GM12878 (cell line): ENCODE measurements around the gene MMP14. TPM values are rescaled to one million over a fixed set of nuclear protein-coding genes. Genes with fewer than 3 reads are reported as not detected.

Source experiments
- ASH2L ChIP-seq: fragments of 300-600, 200-600 bp; sonication (generic); IDR thresholded peaks from 2 replicates; pipeline ENCODE4 v1.6.1; 2017; ENCODE audit warnings: low read depth, mild to moderate bottlenecking, borderline replicate concordance
- CEBPB ChIP-seq, 2 experiments: fragments of 150-350 bp in 1 of 2; IDR thresholded peaks; 2 replicates each; pipeline ENCODE4 v1.6.1; 2012 to 2014; ENCODE audit warnings: low read depth in 2 of 2, low read length in 2 of 2, borderline replicate concordance in 1 of 2, inconsistent platforms in 1 of 2
- CTCF ChIP-seq, 3 experiments: IDR thresholded peaks in 2 of 3; conservative IDR thresholded peaks in 1 of 3; 2 replicates each; pipeline ENCODE4 v1.5.1; 2011; ENCODE audit warnings: low read depth in 3 of 3, low read length in 3 of 3, mild to moderate bottlenecking in 3 of 3, control low read depth in 2 of 3, moderate library complexity in 2 of 3, inconsistent platforms in 1 of 3, mixed read lengths in 1 of 3; ENCODE audit not compliant: control insufficient read depth in 2 of 3, insufficient read depth in 1 of 3; ENCODE audit errors: extremely low read depth in 1 of 3
- KAT2A ChIP-seq: conservative IDR thresholded peaks from 2 replicates; pipeline ENCODE4 v1.6.1; 2011; ENCODE audit warnings: low read depth, low read length; ENCODE audit not compliant: control insufficient read depth
- NR2F1 ChIP-seq: fragments of 450-650 bp; conservative IDR thresholded peaks from 2 replicates; pipeline ENCODE4 v1.6.1; 2017; ENCODE audit warnings: mild to moderate bottlenecking
- USF2 ChIP-seq: IDR thresholded peaks from 2 replicates; pipeline ENCODE4 v1.6.1; 2011; ENCODE audit warnings: low read depth, low read length, improper control_type of control experiment, borderline replicate concordance
- ZBTB11 ChIP-seq: fragments of 450-650 bp; formaldehyde crosslinking; IDR thresholded peaks from 2 replicates; pipeline ENCODE4 v1.5.0; 2022; ENCODE audit warnings: mild to moderate bottlenecking, missing genetic modification characterization
- ZNF217 ChIP-seq: fragments of 450-650 bp; IDR thresholded peaks from 2 replicates; pipeline ENCODE4 v1.6.1; 2017; ENCODE audit warnings: antibody characterized with exemption, mild to moderate bottlenecking
- ZNF274 ChIP-seq: IDR thresholded peaks from one replicate; pipeline ENCODE4 v1.8.0; 2011; ENCODE audit not compliant: insufficient read length, insufficient read depth
- polyA plus RNA-seq, 11 experiments: library from polyadenylated mRNA; depleted of rRNA in 4 of 11; unstranded in 6 of 11; stranded (reverse) in 5 of 11; fragments of >200 nt; fragmentation: Nextera tagmentation in 4 of 11; fragmentation: Illumina TruSeq in 1 of 11; extraction: Ambion mirVana in 4 of 11; extraction: Trizol in 1 of 11; gene quantifications; 1 replicate in 1 of 11; 2 replicates in 10 of 11; pipeline versions ENCODE4 v1.2.1 to v1.2.3, GENCODE V29; 2011 to 2016; ENCODE audit warnings: inconsistent platforms in 2 of 11, missing spikeins in 2 of 11, low read depth in 1 of 11
- total RNA-seq, 4 experiments: library from RNA; depleted of rRNA in 3 of 4; stranded (reverse); fragments of >200 nt in 3 of 4; fragmentation: Illumina TruSeq in 1 of 4; extraction: Trizol in 1 of 4; gene quantifications; 2 replicates each; pipeline versions ENCODE4 v1.2.1 to v1.2.3, GENCODE V29; 2013 to 2021
- TF ChIP-seq, protein P1 (sequence below): IDR thresholded peaks from 2 replicates; pipeline ENCODE4 v1.6.1; 2011; ENCODE audit warnings: borderline replicate concordance, low read depth, mild to moderate bottlenecking, moderate library complexity, mixed read lengths, low read length; ENCODE audit not compliant: insufficient read depth; ENCODE audit errors: extremely low read length
- TF ChIP-seq, protein P2 (sequence below): IDR thresholded peaks from 2 replicates; pipeline ENCODE4 v1.6.1; 2012; ENCODE audit warnings: low read length, inconsistent platforms
- TF ChIP-seq, protein P3 (sequence below): IDR thresholded peaks from 2 replicates; pipeline ENCODE4 v1.6.1; 2011; ENCODE audit warnings: mild to moderate bottlenecking, low read depth, low read length, moderate library complexity; ENCODE audit not compliant: insufficient replicate concordance
- TF ChIP-seq, protein P4 (sequence below): fragments of 450-650 bp; IDR thresholded peaks from 2 replicates; pipeline ENCODE4 v1.6.1; 2017; ENCODE audit warnings: low read depth, mild to moderate bottlenecking, moderate library complexity
- TF ChIP-seq, protein P5 (sequence below): fragments of 450-650 bp; conservative IDR thresholded peaks from 2 replicates; pipeline ENCODE4 v1.6.1; 2017; ENCODE audit warnings: mild to moderate bottlenecking, moderate library complexity

Gene MMP14
- total and polyA plus RNA-seq, 10 of the 15 experiments (the other 5 are each of a cell fraction or from before 2014, with no cell fraction given): 0.31 to 1.9 (median 0.70) TPM; not detected in 2

DNA sequence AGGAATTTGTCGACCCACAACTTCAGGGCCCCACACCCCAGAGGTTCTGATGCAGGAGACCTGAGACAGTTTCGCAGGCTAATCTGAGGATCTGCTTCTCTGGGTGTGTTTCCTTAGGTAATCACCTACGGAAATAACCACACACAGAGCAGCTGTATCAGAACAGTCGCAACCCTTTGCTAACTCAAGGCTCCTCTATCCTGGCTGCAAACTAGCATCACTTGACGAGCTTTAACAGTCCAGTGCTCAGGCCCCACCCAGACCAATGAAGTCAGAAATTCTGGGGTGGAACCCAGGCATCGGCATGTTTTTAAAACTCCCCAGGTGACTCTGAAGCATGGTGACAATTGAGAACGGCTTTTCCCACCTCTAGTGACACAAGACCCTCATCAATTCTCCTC lies 41.8 kb upstream of the MMP14 start (continued):
- TF ChIP-seq, protein P1, sequence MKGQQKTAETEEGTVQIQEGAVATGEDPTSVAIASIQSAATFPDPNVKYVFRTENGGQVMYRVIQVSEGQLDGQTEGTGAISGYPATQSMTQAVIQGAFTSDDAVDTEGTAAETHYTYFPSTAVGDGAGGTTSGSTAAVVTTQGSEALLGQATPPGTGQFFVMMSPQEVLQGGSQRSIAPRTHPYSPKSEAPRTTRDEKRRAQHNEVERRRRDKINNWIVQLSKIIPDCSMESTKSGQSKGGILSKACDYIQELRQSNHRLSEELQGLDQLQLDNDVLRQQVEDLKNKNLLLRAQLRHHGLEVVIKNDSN: no peak
- TF ChIP-seq KAT2A (no peak), CTCF (IDR thresholded peaks at IDR 0.05 in 2 of 3, conservative IDR thresholded peaks at IDR 0.05 in 1 of 3; ENCODE audit: control insufficient read depth in 2 of 3, extremely low read depth in 1 of 3, insufficient read depth in 1 of 3, low read depth in 3 of 3, low read length in 3 of 3) (no peak), ZNF274 (no peak), ZBTB11 (CRISPR knock-in tag) (no peak), CEBPB (IDR thresholded peaks at IDR 0.05; ENCODE audit: borderline replicate concordance in 1 of 2, low read depth in 2 of 2, low read length in 2 of 2) (no peak), ASH2L (no peak), USF2 (no peak), ZNF217 (no peak), NR2F1 (no peak)
- TF ChIP-seq, protein P2, sequence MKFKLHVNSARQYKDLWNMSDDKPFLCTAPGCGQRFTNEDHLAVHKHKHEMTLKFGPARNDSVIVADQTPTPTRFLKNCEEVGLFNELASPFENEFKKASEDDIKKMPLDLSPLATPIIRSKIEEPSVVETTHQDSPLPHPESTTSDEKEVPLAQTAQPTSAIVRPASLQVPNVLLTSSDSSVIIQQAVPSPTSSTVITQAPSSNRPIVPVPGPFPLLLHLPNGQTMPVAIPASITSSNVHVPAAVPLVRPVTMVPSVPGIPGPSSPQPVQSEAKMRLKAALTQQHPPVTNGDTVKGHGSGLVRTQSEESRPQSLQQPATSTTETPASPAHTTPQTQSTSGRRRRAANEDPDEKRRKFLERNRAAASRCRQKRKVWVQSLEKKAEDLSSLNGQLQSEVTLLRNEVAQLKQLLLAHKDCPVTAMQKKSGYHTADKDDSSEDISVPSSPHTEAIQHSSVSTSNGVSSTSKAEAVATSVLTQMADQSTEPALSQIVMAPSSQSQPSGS: peak; percentile 67; the same call in 1 of the 2 replicates
- TF ChIP-seq, protein P3, sequence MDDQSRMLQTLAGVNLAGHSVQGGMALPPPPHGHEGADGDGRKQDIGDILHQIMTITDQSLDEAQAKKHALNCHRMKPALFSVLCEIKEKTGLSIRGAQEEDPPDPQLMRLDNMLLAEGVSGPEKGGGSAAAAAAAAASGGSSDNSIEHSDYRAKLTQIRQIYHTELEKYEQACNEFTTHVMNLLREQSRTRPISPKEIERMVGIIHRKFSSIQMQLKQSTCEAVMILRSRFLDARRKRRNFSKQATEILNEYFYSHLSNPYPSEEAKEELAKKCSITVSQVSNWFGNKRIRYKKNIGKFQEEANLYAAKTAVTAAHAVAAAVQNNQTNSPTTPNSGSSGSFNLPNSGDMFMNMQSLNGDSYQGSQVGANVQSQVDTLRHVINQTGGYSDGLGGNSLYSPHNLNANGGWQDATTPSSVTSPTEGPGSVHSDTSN: no peak
- TF ChIP-seq, protein P4, sequence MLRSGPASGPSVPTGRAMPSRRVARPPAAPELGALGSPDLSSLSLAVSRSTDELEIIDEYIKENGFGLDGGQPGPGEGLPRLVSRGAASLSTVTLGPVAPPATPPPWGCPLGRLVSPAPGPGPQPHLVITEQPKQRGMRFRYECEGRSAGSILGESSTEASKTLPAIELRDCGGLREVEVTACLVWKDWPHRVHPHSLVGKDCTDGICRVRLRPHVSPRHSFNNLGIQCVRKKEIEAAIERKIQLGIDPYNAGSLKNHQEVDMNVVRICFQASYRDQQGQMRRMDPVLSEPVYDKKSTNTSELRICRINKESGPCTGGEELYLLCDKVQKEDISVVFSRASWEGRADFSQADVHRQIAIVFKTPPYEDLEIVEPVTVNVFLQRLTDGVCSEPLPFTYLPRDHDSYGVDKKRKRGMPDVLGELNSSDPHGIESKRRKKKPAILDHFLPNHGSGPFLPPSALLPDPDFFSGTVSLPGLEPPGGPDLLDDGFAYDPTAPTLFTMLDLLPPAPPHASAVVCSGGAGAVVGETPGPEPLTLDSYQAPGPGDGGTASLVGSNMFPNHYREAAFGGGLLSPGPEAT: peak; percentile 22; the same call in 1 of the 2 replicates
- TF ChIP-seq, protein P5, sequence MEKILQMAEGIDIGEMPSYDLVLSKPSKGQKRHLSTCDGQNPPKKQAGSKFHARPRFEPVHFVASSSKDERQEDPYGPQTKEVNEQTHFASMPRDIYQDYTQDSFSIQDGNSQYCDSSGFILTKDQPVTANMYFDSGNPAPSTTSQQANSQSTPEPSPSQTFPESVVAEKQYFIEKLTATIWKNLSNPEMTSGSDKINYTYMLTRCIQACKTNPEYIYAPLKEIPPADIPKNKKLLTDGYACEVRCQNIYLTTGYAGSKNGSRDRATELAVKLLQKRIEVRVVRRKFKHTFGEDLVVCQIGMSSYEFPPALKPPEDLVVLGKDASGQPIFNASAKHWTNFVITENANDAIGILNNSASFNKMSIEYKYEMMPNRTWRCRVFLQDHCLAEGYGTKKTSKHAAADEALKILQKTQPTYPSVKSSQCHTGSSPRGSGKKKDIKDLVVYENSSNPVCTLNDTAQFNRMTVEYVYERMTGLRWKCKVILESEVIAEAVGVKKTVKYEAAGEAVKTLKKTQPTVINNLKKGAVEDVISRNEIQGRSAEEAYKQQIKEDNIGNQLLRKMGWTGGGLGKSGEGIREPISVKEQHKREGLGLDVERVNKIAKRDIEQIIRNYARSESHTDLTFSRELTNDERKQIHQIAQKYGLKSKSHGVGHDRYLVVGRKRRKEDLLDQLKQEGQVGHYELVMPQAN: no peak
